ENCODE data around the gene GARIN5A. TPM values are rescaled to one million over a fixed set of nuclear protein-coding genes. Genes with fewer than 3 reads are reported as not detected.

Gene GARIN5A
- total and polyA plus RNA-seq, 9 of the 15 experiments (the other 6 are each of a cell fraction or from before 2014, with no cell fraction given) = 0.10 to 0.82 (median 0.23) TPM; not detected in 2

- TF ChIP-seq TEAD1 (CRISPR knock-in tag; IDR thresholded peaks at IDR 0.05) (peak in 1 of 2 experiments; percentile 77; a peak in 1 of 4 replicates), SMC3 (conservative IDR thresholded peaks at IDR 0.05; ENCODE audit: insufficient read depth, low read depth, low read length) (no peak), TOE1 (IDR thresholded peaks at IDR 0.05; ENCODE audit: borderline replicate concordance) (peak; percentile 35; the same call in 1 of the 2 replicates), TOE1 (CRISPR knock-in tag; IDR thresholded peaks at IDR 0.05; ENCODE audit: borderline replicate concordance, low read depth) (no peak), VEZF1 (CRISPR knock-in tag; IDR thresholded peaks at IDR 0.05) (peak; percentile 73), ZFP91 (CRISPR knock-in tag; IDR thresholded peaks at IDR 0.05) (0 out of 2 replicates have a peak, but pooled peaks have one; percentile 15), SNIP1 (IDR thresholded peaks at IDR 0.05; ENCODE audit: low read depth) (no peak), DPF2 (IDR thresholded peaks at IDR 0.05) (peak; percentile 47; the same call in 1 of the 2 replicates), MTA3 (IDR thresholded peaks at IDR 0.05; ENCODE audit: borderline replicate concordance) (peak; percentile 56; the same call in 1 of the 2 replicates), JUND (IDR thresholded peaks at IDR 0.05; ENCODE audit: borderline replicate concordance, low read depth, low read length) (peak; percentile 30; the same call in 1 of the 2 replicates), JUND (tag; IDR thresholded peaks at IDR 0.05; ENCODE audit: borderline replicate concordance, low read depth, low read length) (no peak), ZBTB40 (IDR thresholded peaks at IDR 0.05) (peak; percentile 61), ZBTB40 (CRISPR knock-in tag; IDR thresholded peaks at IDR 0.05) (no peak)
Observed at GRCh38 chr19:50431343-50432220, 45.1 kb downstream of the GARIN5A start (continued).
